ENCODE measurements around the gene RNF41.

RNF41 gene

GRCh38 chr12:56234746-56235436 is 13.2 kb upstream of the RNF41 start:
- Histone ChIP-seq H3K79me2 (ENCODE audit: low read length) (no peaks in the 10 kb centered on the region), H3K4me3 (ENCODE audit: low read length) (no peak overlapping the region), H3K27me3 (replicated peaks; ENCODE audit: insufficient read depth, low read length) (no peaks in the 10 kb centered on the region), H3K9me3 (replicated peaks; ENCODE audit: insufficient read depth, low read length) (no peaks in the 10 kb centered on the region), H3K27ac (ENCODE audit: low read length) (no peak overlapping the region), H3K4me1 (ENCODE audit: low read length) (no peaks in the 10 kb centered on the region), H3K9me2 (replicated peaks; ENCODE audit: insufficient read depth, low read length) (no peaks in the 10 kb centered on the region), H3K4me2 (ENCODE audit: low read depth, low read length) (no peak overlapping the region), H3F3A (ENCODE audit: insufficient read depth, low read length) (no peaks in the 10 kb centered on the region; the same call in 1 of the 2 replicates), H4K20me1 (ENCODE audit: insufficient read depth, low read length) (no peaks in the 10 kb centered on the region), H2AFZ (ENCODE audit: low read length) (no peak overlapping the region), H3K36me3 (replicated peaks; ENCODE audit: insufficient read depth, low read length) (no peaks in the 10 kb centered on the region), H3K9ac (ENCODE audit: low read length) (no peak overlapping the region)
- no peak for DNase-seq
- TF ChIP-seq EZH2 (optimal IDR thresholded peaks at IDR 0.05; ENCODE audit: low read depth, low read length) (no peak), CTCF (IDR thresholded peaks at IDR 0.05; ENCODE audit: low read length) (no peak), EZH2phosphoT487 (IDR thresholded peaks at IDR 0.05; ENCODE audit: low read length) (no peak)

- TF ChIP-seq EZH2phosphoT487 (IDR thresholded peaks at IDR 0.05; ENCODE audit: low read length) = no peak
- no peak for TF ChIP-seq CTCF (IDR thresholded peaks at IDR 0.05; ENCODE audit: low read length)
- no peaks in the 10 kb centered on the region for H3K9me2 ChIP-seq (replicated peaks; ENCODE audit: insufficient read depth, low read length)
- no peak overlapping the region for H3K27ac ChIP-seq (ENCODE audit: low read length)
- no peak overlapping the region for H3K9ac ChIP-seq (ENCODE audit: low read length)
- no peaks in the 10 kb centered on the region for H3K4me1 ChIP-seq (ENCODE audit: low read length)
- no peaks in the 10 kb centered on the region for H3K36me3 ChIP-seq (replicated peaks; ENCODE audit: insufficient read depth, low read length)
- no peak for DNase-seq
- no peak overlapping the region for H3K4me2 ChIP-seq (ENCODE audit: low read depth, low read length)
- no peaks in the 10 kb centered on the region for H3K9me3 ChIP-seq (replicated peaks; ENCODE audit: insufficient read depth, low read length)
- no peaks in the 10 kb centered on the region for H3K27me3 ChIP-seq (replicated peaks; ENCODE audit: insufficient read depth, low read length)
- no peak overlapping the region for H2AFZ ChIP-seq (ENCODE audit: low read length)
- no peak overlapping the region for H3K4me3 ChIP-seq (ENCODE audit: low read length)
- no peaks in the 10 kb centered on the region for H3K79me2 ChIP-seq (ENCODE audit: low read length)
- H3F3A ChIP-seq (ENCODE audit: insufficient read depth, low read length) = no peaks in the 10 kb centered on the region; the same call in 1 of the 2 replicates
- no peaks in the 10 kb centered on the region for H4K20me1 ChIP-seq (ENCODE audit: insufficient read depth, low read length)
Observed at GRCh38 chr12:56231184-56231582, 9.5 kb upstream of the RNF41 start.

- Histone ChIP-seq H3K4me1 (ENCODE audit: low read length) (no peaks in the 10 kb centered on the region), H4K20me1 (ENCODE audit: insufficient read depth, low read length) (no peaks in the 10 kb centered on the region), H3K4me3 (ENCODE audit: low read length) (no peak overlapping the region), H2AFZ (ENCODE audit: low read length) (no peak overlapping the region), H3K9me2 (replicated peaks; ENCODE audit: insufficient read depth, low read length) (no peaks in the 10 kb centered on the region), H3F3A (ENCODE audit: insufficient read depth, low read length) (no peaks in the 10 kb centered on the region; the same call in 1 of the 2 replicates), H3K36me3 (replicated peaks; ENCODE audit: insufficient read depth, low read length) (no peaks in the 10 kb centered on the region), H3K27ac (ENCODE audit: low read length) (no peak overlapping the region), H3K4me2 (ENCODE audit: low read depth, low read length) (no peak overlapping the region), H3K27me3 (replicated peaks; ENCODE audit: insufficient read depth, low read length) (no peaks in the 10 kb centered on the region), H3K9ac (ENCODE audit: low read length) (no peak overlapping the region), H3K9me3 (replicated peaks; ENCODE audit: insufficient read depth, low read length) (no peaks in the 10 kb centered on the region), H3K79me2 (ENCODE audit: low read length) (0 out of 2 replicates have a peak, but pooled peaks cover under 1% of the 10 kb centered on the region)
- TF ChIP-seq CTCF (IDR thresholded peaks at IDR 0.05; ENCODE audit: low read length) (no peak), EZH2 (optimal IDR thresholded peaks at IDR 0.05; ENCODE audit: low read depth, low read length) (no peak), EZH2phosphoT487 (IDR thresholded peaks at IDR 0.05; ENCODE audit: low read length) (no peak)
- no peak for DNase-seq
Observed at GRCh38 chr12:56230432-56231183, 8.9 kb upstream of the RNF41 start.
